Epithelial cell of alveolus of lung (primary cell): Measurements from ENCODE around the gene DCDC2. TPM values are rescaled to one million over a fixed set of nuclear protein-coding genes. Genes with fewer than 3 reads are reported as not detected.

Experiments
- total RNA-seq: library from RNA; depleted of rRNA; stranded (reverse); fragments of >200 nt; gene quantifications from 2 replicates; pipeline ENCODE4 v1.2.1, GENCODE V29; 2015

The DCDC2 gene
- not detected in 2 replicates for total RNA-seq

GRCh38 chr6:24357336-24358218 is at the start of gene DCDC2:
TSS of gene DCDC2 (minus strand) at chr6:24358059. CDS start at chr6:24357750, 309 bp downstream.

GRCh38 chr6:24402697-24403500 is 45.0 kb upstream of the DCDC2 start, which contains the start of gene MRS2:
TSS of gene MRS2 (plus strand) at chr6:24402936. CDS start at chr6:24403047, 111 bp downstream.

GRCh38 chr6:24125980-24126379 is 231.9 kb downstream of the DCDC2 start, which contains the start of gene NRSN1:
TSS of gene NRSN1 (plus strand) at chr6:24126215. CDS start at chr6:24134328, 8,113 bp downstream.

Other genes with a start within 250 kb of the DCDC2 start
- gene NRSN1, start 231.8 kb downstream of the DCDC2 start, total RNA-seq: not detected in 2 replicates
- 18.9 and 19.4 TPM in 2 replicates for gene MRS2, start 44.9 kb upstream of the DCDC2 start, total RNA-seq
- gene GPLD1, start 131.5 kb upstream of the DCDC2 start, total RNA-seq: 0.26 TPM in 1 of 2 replicates, not detected in the other
- gene ALDH5A1, start 136.9 kb upstream of the DCDC2 start, total RNA-seq: 0.64 and 0.91 TPM in 2 replicates